Activated B cell treated with CpG ODN at 0.5 μM for 24 hours (primary cell): Measurements from ENCODE around the gene KRTAP4-8. TPM values are rescaled to one million over a fixed set of nuclear protein-coding genes. Genes with fewer than 3 reads are reported as not detected.
"Not testable (repeated sequence)": the region's sequence is repeated elsewhere in the genome, so short reads cannot be mapped to it uniquely, and the experiment has no call there.

Experiments used
- ATAC-seq: fragments of 200-7000 bp; cut with Tn5 transposase; one replicate; pipeline ENCODE4 v1.10.0; 2021; ENCODE audit warnings: low read depth, mild to moderate bottlenecking, moderate library complexity
- CTCF ChIA-PET: fragments of 350-600 bp; sonication (Branson Sonifier 250); formaldehyde crosslinking; loops from one replicate; lab custom pipeline; 2021; ENCODE audit warnings: antibody characterized with exemption; lab: Charles Lee
- POLR2A ChIA-PET: fragments of 350-600 bp; sonication (Branson Sonifier 250); formaldehyde crosslinking; loops from one replicate; lab custom pipeline; 2021; ENCODE audit warnings: antibody characterized with exemption; lab: Charles Lee
- DNase-seq: peaks from one replicate; pipeline ENCODE4 v3.0.0; 2022
- H3K27ac Mint-ChIP-seq: one replicate; pipeline ENCODE4 v1.8.0; 2020; ENCODE audit warnings: mixed read lengths
- H3K27me3 Mint-ChIP-seq: one replicate; pipeline ENCODE4 v1.8.0; 2021; ENCODE audit warnings: mixed read lengths
- H3K36me3 Mint-ChIP-seq: one replicate; pipeline ENCODE4 v1.8.0; 2021; ENCODE audit warnings: low read depth, mixed read lengths
- H3K4me1 Mint-ChIP-seq: one replicate; pipeline ENCODE4 v1.8.0; 2021; ENCODE audit warnings: mixed read lengths
- H3K4me3 Mint-ChIP-seq: one replicate; pipeline ENCODE4 v1.8.0; 2020; ENCODE audit warnings: mild to moderate bottlenecking, mixed read lengths
- H3K9me3 Mint-ChIP-seq: one replicate; pipeline ENCODE4 v1.8.0; 2020; ENCODE audit warnings: mixed read lengths
- intact Hi-C: fragments of 100-400 bp; cut with micrococcal nuclease; formaldehyde crosslinking; loops from one replicate; pipeline ENCODE4 v1.15.1; 2024
- total RNA-seq: library from RNA; stranded (reverse); gene quantifications from 2 replicates; pipeline ENCODE4 v1.2.3, GENCODE V29; 2022
- TF ChIP-seq, protein P1 (sequence below): fragments of 200-600 bp; IDR thresholded peaks from one replicate; pipeline ENCODE4 v1.8.0; 2022; ENCODE audit warnings: antibody characterized with exemption, mild to moderate bottlenecking

The KRTAP4-8 gene
- total RNA-seq, 1 donor from 2014 or later = not detected

GRCh38 chr17:41101586-41102259 is 3.8 kb upstream of the KRTAP4-8 start, which contains the start of gene KRTAP4-16:
TSS of gene KRTAP4-16 (minus strand) at chr17:41102209. CDS start at chr17:41102209, 0 bp downstream.
- TF ChIP-seq, protein P1, sequence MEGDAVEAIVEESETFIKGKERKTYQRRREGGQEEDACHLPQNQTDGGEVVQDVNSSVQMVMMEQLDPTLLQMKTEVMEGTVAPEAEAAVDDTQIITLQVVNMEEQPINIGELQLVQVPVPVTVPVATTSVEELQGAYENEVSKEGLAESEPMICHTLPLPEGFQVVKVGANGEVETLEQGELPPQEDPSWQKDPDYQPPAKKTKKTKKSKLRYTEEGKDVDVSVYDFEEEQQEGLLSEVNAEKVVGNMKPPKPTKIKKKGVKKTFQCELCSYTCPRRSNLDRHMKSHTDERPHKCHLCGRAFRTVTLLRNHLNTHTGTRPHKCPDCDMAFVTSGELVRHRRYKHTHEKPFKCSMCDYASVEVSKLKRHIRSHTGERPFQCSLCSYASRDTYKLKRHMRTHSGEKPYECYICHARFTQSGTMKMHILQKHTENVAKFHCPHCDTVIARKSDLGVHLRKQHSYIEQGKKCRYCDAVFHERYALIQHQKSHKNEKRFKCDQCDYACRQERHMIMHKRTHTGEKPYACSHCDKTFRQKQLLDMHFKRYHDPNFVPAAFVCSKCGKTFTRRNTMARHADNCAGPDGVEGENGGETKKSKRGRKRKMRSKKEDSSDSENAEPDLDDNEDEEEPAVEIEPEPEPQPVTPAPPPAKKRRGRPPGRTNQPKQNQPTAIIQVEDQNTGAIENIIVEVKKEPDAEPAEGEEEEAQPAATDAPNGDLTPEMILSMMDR = no peak
- no peak within 1 kb of the TSS for H3K27ac Mint-ChIP-seq
- no peaks in the 10 kb centered on the region for H3K9me3 Mint-ChIP-seq
- ChIA-PET POLR2A (no interaction called here), CTCF (no interaction called here)
- DNase-seq (no peak), ATAC-seq (no peak)
- intact Hi-C loops = no loop called here
- no peak within 1 kb of the TSS for H3K4me3 Mint-ChIP-seq
- H3K27me3 Mint-ChIP-seq = peaks cover 29% of the 10 kb centered on the region
- H3K36me3 Mint-ChIP-seq = no peaks in the 10 kb centered on the region
- H3K4me1 Mint-ChIP-seq = peaks cover 10% of the 10 kb centered on the region

DNA sequence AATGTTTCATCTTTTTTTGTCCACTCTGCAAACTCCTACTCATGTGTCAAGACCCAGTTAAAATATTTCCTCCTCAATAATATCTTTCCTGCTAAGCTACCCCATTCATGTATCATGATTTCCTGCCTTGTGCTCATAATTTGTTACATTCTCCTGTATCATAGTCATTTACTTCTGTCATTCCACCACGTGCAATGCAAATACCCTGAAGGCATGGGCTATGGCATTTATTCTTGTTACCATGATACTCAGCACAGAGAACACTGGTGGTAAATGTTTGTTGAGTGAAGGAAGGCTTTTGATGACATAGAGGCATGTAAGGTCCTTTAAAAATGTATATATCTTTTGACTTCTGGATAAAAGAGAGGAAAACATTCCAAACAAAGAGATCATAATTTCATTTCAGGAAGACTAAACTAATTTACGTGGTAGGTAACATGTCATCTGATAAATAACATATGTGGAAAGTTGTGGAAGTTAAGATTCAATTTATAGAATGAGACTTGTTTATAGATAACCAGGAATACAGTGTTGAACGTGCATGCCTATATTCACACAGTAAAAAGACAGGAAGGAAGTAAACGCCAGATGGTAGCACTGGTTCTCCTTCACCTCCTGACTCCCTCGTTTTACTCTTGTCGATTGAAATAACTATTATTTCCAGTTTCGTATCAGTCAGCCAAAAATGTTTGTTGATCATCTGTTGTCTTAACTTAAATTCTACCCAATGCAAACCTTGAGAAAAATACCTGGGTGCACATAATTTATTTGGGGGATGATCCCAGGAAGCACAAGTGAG is 1.9 kb upstream of the KRTAP4-8 start:
- POLR2A ChIA-PET, H3K4me3 Mint-ChIP-seq, intact Hi-C loops, H3K9me3 Mint-ChIP-seq, H3K27ac Mint-ChIP-seq, DNase-seq, ATAC-seq, H3K4me1 Mint-ChIP-seq, CTCF ChIA-PET, H3K36me3 Mint-ChIP-seq: not testable (repeated sequence)
- H3K27me3 Mint-ChIP-seq = peaks cover 25% of the 10 kb centered on the region

GRCh38 chr17:41098481-41098880 is 539 bp upstream of the KRTAP4-8 start:
- Mint-ChIP-seq H3K4me3 (no peak overlapping the region), H3K27me3 (peaks cover 25% of the 10 kb centered on the region), H3K9me3 (no peaks in the 10 kb centered on the region), H3K4me1 (peaks cover 10% of the 10 kb centered on the region), H3K27ac (no peak overlapping the region), H3K36me3 (no peaks in the 10 kb centered on the region)
- ChIA-PET CTCF (no interaction called here), POLR2A (no interaction called here)
- ATAC-seq = no peak
- TF ChIP-seq, protein P1 = no peak
- intact Hi-C loops = no loop called here
- DNase-seq = no peak

- peaks cover 10% of the 10 kb centered on the region for H3K4me1 Mint-ChIP-seq
- ATAC-seq (no peak), DNase-seq (no peak)
- no peak overlapping the region for H3K4me3 Mint-ChIP-seq
- TF ChIP-seq, protein P1 = no peak
- H3K36me3 Mint-ChIP-seq = no peaks in the 10 kb centered on the region
- ChIA-PET POLR2A (no interaction called here), CTCF (no interaction called here)
- H3K27me3 Mint-ChIP-seq = peaks cover 25% of the 10 kb centered on the region
- no peak overlapping the region for H3K27ac Mint-ChIP-seq
- intact Hi-C loops = no loop called here
- peaks cover 2% of the 10 kb centered on the region for H3K9me3 Mint-ChIP-seq
These were observed 1.9 kb downstream of the KRTAP4-8 start for GRCh38 chr17:41096055-41096454.

DNA sequence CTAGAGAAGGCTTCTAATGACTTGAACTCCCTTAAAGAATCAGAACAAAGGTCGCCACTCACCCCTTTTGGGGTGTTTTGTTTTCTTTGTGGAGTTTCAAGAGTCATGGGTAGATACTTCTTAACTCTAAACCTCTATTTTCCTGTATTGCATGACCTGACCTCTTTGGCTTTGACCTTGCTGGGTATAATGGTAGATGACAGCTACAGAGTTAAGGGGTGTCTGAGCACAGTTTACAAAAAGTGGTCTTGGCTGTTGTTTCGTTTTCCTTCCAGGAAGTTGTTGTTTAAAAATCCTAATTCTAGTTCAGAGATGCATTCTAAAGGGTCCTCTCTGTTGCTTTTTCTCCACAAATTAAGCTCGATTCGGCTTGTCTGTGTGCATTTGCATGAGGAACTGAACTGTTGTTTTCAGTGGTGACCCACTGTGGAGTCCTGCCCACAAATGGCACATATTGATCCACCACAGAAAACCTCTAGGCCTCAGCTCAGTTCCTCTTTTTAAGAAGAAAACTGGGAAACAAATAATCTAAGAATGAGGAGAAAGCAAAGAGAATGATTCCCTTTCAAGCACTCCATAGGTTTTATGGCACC is 9.1 kb downstream of the KRTAP4-8 start:
- DNase-seq, ATAC-seq, H3K4me3 Mint-ChIP-seq, H3K9me3 Mint-ChIP-seq, H3K27me3 Mint-ChIP-seq, CTCF ChIA-PET, H3K36me3 Mint-ChIP-seq, H3K27ac Mint-ChIP-seq, H3K4me1 Mint-ChIP-seq, intact Hi-C loops, POLR2A ChIA-PET: not testable (repeated sequence)

GRCh38 chr17:41084100-41084856 is 13.7 kb downstream of the KRTAP4-8 start, which contains the start of gene KRTAP4-7:
TSS of gene KRTAP4-7 (plus strand) at chr17:41084150. CDS start at chr17:41084207, 57 bp downstream.
- CTCF ChIA-PET, H3K4me3 Mint-ChIP-seq: not testable (repeated sequence)

DNA sequence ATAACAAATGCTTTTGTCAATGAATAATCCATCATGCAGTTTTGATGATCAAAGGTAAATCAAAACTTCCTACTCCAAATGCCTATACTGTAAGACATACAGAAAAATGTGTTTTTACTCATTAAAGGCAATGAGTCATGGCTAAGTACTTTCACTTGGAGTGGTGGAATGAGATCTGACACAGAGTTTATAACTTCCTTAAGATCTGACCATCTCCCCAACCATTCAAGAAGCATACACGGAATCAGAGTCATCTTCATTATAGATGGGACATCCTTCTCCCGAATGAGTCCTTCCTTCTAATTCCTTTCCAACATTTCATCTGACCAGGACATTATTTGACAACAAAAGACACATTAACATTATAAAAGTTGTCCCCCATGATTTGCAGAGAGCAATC is 14.5 kb downstream of the KRTAP4-8 start:
- peaks cover 12% of the 10 kb centered on the region for H3K27me3 Mint-ChIP-seq
- CTCF ChIA-PET, DNase-seq, H3K27ac Mint-ChIP-seq, POLR2A ChIA-PET, H3K4me3 Mint-ChIP-seq, H3K9me3 Mint-ChIP-seq, H3K36me3 Mint-ChIP-seq, H3K4me1 Mint-ChIP-seq, ATAC-seq, intact Hi-C loops: not testable (repeated sequence)

More at GRCh38 chr17:41084100-41084856, 13.7 kb downstream of the KRTAP4-8 start, which contains the start of gene KRTAP4-7:
- DNase-seq, H3K4me1 Mint-ChIP-seq, H3K36me3 Mint-ChIP-seq, POLR2A ChIA-PET, H3K9me3 Mint-ChIP-seq, ATAC-seq, intact Hi-C loops, H3K27ac Mint-ChIP-seq: not testable (repeated sequence)
- peaks cover 10% of the 10 kb centered on the region for H3K27me3 Mint-ChIP-seq
